WTC11 (cell line): ENCODE results near the gene TBC1D21. TPM values are rescaled to one million over a fixed set of nuclear protein-coding genes. Genes with fewer than 3 reads are reported as not detected.

Experiments used
- ATAC-seq: fragments of 200-7000 bp; cut with Tn5 transposase; 2 replicates; pipeline ENCODE4 v1.10.0; 2021; ENCODE audit warnings: mild to moderate bottlenecking, moderate library complexity
- CTCF ChIA-PET: fragments of 300-600 bp; sonication (Branson Sonifier 250); formaldehyde crosslinking; loops from one replicate; lab custom pipeline; 2021; ENCODE audit warnings: antibody characterized with exemption; lab: Charles Lee
- POLR2A ChIA-PET: fragments of 350-600 bp; sonication (Branson Sonifier 250); formaldehyde crosslinking; loops from one replicate; lab custom pipeline; 2021; ENCODE audit warnings: antibody characterized with exemption; lab: Charles Lee
- DNase-seq: peaks from one replicate; pipeline ENCODE4 v3.0.0; 2021; ENCODE audit warnings: low spot score
- H3K27ac Mint-ChIP-seq: 2 replicates; pipeline ENCODE4 v1.8.0; 2021; ENCODE audit warnings: mixed read lengths
- H3K27me3 Mint-ChIP-seq: 2 replicates; pipeline ENCODE4 v1.8.0; 2021; ENCODE audit warnings: low read depth, mild to moderate bottlenecking, moderate library complexity, mixed read lengths
- H3K36me3 Mint-ChIP-seq: 2 replicates; pipeline ENCODE4 v1.8.0; 2021; ENCODE audit warnings: mixed read lengths
- H3K4me1 Mint-ChIP-seq: 2 replicates; pipeline ENCODE4 v1.8.0; 2022; ENCODE audit warnings: mixed read lengths
- H3K4me3 Mint-ChIP-seq: 2 replicates; pipeline ENCODE4 v1.8.0; 2021; ENCODE audit warnings: mild to moderate bottlenecking, moderate library complexity, mixed read lengths
- H3K9me3 Mint-ChIP-seq: 2 replicates; pipeline ENCODE4 v1.8.0; 2021; ENCODE audit warnings: mixed read lengths
- CTCF ChIP-seq: fragments of 200-600 bp; IDR thresholded peaks from 2 replicates; pipeline ENCODE4 v1.8.0; 2022; ENCODE audit warnings: antibody characterized with exemption
- ELF4 ChIP-seq: sonication (generic); formaldehyde crosslinking; IDR thresholded peaks from 2 replicates; pipeline ENCODE4 v1.8.1; 2022; ENCODE audit warnings: low read depth, mild to moderate bottlenecking, moderate library complexity, missing genetic modification reagents
- EMX1 ChIP-seq: fragments of 250-450 bp; sonication (Bioruptor Pico); IDR thresholded peaks from 2 replicates; pipeline ENCODE4 v1.8.0; 2021; ENCODE audit warnings: mild to moderate bottlenecking
- GRHL2 ChIP-seq: fragments of 250-450 bp; sonication (Bioruptor Pico); IDR thresholded peaks from 2 replicates; pipeline ENCODE4 v1.8.0; 2022; ENCODE audit warnings: mild to moderate bottlenecking, moderate library complexity; ENCODE audit not compliant: insufficient replicate concordance, severe bottlenecking
- IRF1 ChIP-seq: sonication (generic); formaldehyde crosslinking; IDR thresholded peaks from 2 replicates; pipeline ENCODE4 v1.8.0; 2023; ENCODE audit warnings: missing genetic modification reagents
- PRDM15 ChIP-seq: sonication (generic); formaldehyde crosslinking; IDR thresholded peaks from 2 replicates; pipeline ENCODE4 v1.8.0; 2022; ENCODE audit warnings: missing genetic modification reagents
- PRRX2 ChIP-seq: fragments of 250-450 bp; sonication (Bioruptor Pico); IDR thresholded peaks from 2 replicates; pipeline ENCODE4 v1.8.0; 2021; ENCODE audit warnings: mild to moderate bottlenecking
- USF1 ChIP-seq: sonication (generic); formaldehyde crosslinking; IDR thresholded peaks from 2 replicates; pipeline ENCODE4 v1.8.0; 2022; ENCODE audit warnings: mild to moderate bottlenecking, missing genetic modification reagents
- ZNF532 ChIP-seq: fragments of 250-450 bp; sonication (Bioruptor Pico); IDR thresholded peaks from 2 replicates; pipeline ENCODE4 v1.9.0; 2021; ENCODE audit warnings: mild to moderate bottlenecking, borderline replicate concordance
- ZSCAN18 ChIP-seq: fragments of 250-450 bp; sonication (Bioruptor Pico); IDR thresholded peaks from 2 replicates; pipeline ENCODE4 v2.1.2; 2022; ENCODE audit warnings: mild to moderate bottlenecking, moderate library complexity
- total RNA-seq: library from RNA; stranded (reverse); gene quantifications from 3 replicates; pipeline ENCODE4 v1.2.3, GENCODE V29; 2021

TBC1D21 gene
- total RNA-seq, 1 experiment from 2014 or later = not detected

- ATAC-seq (no peak), DNase-seq (no peak)
- Mint-ChIP-seq H3K27ac (no peak overlapping the region), H3K4me3 (no peak overlapping the region), H3K36me3 (no peaks in the 10 kb centered on the region), H3K27me3 (no peaks in the 10 kb centered on the region), H3K9me3 (peaks cover 4% of the 10 kb centered on the region), H3K4me1 (peaks cover 16% of the 10 kb centered on the region)
- ChIA-PET CTCF (interaction anchor here (0.7 to 5.4 kb wide), 6 partner anchors 21 to 133 kb away, joined by 3 to 23 read pairs (median 4); partner anchors contain the start of gene TBC1D21), POLR2A (no interaction called here)
- TF ChIP-seq PRRX2 = no peak
- TF ChIP-seq ZNF532 (CRISPR knock-in tag) = no peak
Observed at GRCh38 chr15:73845507-73845906, 27.9 kb upstream of the TBC1D21 start.

- H3K4me3 Mint-ChIP-seq = no peak overlapping the region
- POLR2A ChIA-PET = no interaction called here
- H3K36me3 Mint-ChIP-seq = no peaks in the 10 kb centered on the region
- no peak overlapping the region for H3K27ac Mint-ChIP-seq
- TF ChIP-seq ZSCAN18 (no peak), ZNF532 (CRISPR knock-in tag) (no peak), USF1 (no peak), CTCF (no peak), IRF1 (no peak), GRHL2 (CRISPR knock-in tag) (no peak), EMX1 (CRISPR knock-in tag) (no peak), ELF4 (CRISPR knock-in tag) (no peak), PRDM15 (CRISPR knock-in tag) (no peak)
- no peak for ATAC-seq
- H3K27me3 Mint-ChIP-seq = no peaks in the 10 kb centered on the region
- H3K9me3 Mint-ChIP-seq = peaks cover 4% of the 10 kb centered on the region
- H3K4me1 Mint-ChIP-seq = peaks cover 16% of the 10 kb centered on the region
- CTCF ChIA-PET = interaction anchor here (0.7 to 5.4 kb wide), 5 partner anchors 21 to 134 kb away, joined by 3 to 23 read pairs (median 4); partner anchors contain the start of gene TBC1D21
- no peak for DNase-seq
Observed at GRCh38 chr15:73845907-73846306, 27.5 kb upstream of the TBC1D21 start.
